NCI-H2107 treated with DMSO at 0.1 percent for 48 hours (cell line): ENCODE measurements around the gene RIMKLA.

ENCODE experiments used
- DNase-seq: peaks from one replicate; lab custom pipeline; 2025; ENCODE audit not compliant: unreplicated experiment; lab: John Stamatoyannopoulos, UW

RIMKLA gene

DNA sequence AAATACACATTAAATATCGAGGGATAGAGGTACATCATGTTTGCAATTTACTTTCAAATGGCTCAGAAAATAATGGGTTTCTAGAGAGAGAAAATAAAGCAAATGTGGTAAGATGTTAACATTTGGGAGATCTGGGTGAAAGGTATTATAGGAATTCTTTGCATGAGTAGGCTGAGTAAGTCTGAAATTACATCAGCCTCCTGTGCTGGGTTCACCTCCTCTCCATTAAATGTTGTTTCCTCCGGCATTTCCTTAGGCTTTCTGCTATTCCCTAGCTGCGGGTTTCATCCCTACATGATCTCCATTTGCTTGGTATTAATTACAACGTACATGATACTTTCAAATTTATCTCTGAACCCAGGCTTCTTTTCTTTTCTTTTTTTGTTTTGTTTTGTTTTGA, 43.6 kb downstream of the RIMKLA start:
- DNase-seq, result no peak

DNA sequence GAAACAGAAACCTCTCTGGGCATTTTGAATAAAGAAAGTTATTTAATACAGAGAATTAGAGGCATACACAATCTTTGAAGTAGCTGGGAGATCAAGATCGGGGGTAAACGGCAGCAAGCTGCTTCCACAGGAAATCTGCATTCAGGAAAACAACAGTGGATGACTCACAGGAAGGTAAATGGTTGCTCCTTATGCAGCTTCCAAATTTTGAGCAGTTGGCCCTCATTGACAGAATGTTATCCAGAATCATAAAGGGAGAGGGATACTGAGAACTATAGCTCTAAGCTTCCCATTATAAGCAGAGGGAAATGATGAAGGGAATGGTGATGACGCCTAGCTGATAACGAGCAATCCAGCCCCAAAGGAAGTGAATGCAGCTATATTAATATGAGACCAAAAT, 46.6 kb downstream of the RIMKLA start:
- DNase-seq, result no peak

GRCh38 chr1:42429603-42430002, 49.0 kb downstream of the RIMKLA start:
- no peak for DNase-seq

DNA sequence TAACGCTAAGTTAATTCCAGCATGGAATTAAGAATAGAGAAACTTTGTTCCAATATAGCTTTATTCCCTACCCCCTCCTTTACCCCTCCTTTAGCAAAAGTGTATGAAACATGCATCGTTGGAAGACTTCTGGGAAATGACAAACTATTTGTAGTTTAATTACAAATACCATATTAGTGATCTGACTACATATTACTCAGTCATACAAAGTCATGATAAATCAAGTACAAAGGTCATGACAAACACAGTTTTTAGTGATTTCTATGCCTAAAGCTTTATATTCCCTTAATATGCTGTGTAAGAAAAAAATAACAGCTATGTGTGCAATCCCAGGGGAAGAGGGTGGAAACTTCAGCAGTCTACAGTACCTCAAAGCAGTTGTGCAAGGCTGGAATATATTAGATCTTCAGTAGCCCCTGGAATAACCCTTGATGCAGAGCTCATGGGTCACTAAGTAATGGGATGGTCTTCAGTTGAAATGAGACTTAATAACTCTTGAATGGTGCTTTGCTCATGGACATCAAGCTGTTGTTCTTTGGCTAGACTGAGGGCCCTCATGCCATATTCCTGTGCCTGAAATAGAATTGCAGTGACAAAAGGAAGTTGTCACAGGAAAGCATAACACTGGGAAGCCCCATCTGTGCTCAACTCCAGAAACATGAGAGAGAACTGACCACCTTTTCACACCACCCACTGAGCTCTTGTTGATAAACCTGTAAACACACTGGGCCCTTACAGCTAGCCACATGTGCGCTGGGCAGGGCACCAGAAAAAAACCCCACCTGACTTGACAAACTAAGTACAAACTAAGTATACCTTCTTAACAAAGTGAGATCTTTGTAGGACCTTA, 49.9 kb downstream of the RIMKLA start:
- no peak for DNase-seq

DNA sequence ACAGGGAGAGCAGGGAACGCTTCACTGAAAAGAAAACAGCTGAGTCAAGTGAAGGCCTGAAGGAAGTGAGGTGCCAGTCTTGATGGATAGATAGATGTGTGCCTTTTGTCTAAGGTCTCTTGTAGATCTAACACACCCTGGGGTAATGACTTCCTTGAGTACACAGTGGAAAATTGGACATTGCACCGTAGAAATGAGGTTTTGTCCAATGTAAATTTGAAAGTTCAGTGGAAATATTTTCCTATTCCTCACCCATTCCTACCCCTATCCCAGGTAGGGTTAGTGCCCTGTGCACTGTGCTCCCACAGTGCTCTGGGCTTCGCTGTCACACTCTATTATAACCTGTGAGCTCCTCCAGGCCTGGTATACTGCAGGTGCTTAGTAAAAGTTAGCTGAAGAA, 50.9 kb downstream of the RIMKLA start:
- DNase-seq, result no peak

DNA sequence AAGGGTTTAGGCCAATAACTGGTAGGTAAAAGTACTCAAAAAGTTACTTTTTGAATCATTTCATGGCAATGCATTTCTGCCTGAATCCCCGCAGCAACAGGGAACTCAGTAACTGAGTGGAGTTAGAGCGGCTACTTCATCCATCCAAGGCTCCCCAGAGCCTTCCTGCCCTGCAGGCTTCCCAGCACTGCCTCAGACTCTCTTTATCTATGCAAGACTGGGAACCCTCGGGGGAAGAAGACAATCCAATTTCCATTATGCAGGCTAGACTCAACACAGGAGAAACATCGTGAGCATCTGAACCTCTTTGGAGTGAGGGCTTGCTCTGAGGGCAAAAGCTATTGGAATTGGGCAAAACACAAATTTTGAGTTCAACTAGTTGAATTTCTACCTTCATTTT, 52.1 kb downstream of the RIMKLA start:
- no peak for DNase-seq

- DNase-seq, result no peak
These were observed 52.8 kb downstream of the RIMKLA start for GRCh38 chr1:42433369-42433768.

- no peak for DNase-seq
These were observed 53.7 kb downstream of the RIMKLA start for GRCh38 chr1:42434340-42434739.

DNA sequence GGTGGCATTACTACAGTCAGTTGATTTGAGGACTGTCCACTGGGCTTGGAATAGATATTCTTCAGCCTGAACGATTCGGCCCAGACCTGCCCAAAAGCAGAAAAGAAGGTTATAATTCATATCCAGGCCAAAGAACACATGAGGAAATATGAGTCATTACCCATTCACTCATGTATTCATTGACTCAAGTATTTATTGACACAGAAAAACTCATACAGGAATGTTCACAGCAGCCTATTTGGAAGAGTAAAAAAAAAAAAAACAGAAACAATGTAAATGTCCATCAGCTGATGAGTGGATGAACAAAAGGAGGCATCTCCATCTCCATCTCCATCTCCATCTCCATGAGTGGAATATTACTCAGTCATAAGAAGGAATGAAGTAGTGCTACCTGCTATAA, 59.3 kb downstream of the RIMKLA start:
- no peak for DNase-seq

- DNase-seq, result no peak
These were observed 62.1 kb downstream of the RIMKLA start for GRCh38 chr1:42442662-42443061.

DNA sequence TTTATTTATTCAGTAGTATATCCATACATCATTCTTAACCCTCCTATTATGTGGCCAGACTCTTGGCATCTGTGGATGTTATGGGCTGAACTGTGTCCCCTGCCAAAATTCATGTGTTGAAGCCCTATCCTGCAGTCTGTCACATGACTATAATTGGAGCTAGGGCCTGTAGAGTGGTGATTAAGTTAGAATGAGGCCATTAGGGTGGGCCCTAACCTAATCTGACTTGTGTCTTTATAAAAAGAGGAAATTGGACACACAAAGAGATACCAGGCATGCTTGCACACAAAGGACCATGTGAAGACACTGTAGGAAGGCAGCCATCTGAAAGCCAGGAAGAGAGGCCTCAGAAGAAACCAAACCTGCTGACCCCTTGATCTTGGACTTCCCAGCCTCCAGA, 68.7 kb downstream of the RIMKLA start:
- DNase-seq, result no peak

DNA sequence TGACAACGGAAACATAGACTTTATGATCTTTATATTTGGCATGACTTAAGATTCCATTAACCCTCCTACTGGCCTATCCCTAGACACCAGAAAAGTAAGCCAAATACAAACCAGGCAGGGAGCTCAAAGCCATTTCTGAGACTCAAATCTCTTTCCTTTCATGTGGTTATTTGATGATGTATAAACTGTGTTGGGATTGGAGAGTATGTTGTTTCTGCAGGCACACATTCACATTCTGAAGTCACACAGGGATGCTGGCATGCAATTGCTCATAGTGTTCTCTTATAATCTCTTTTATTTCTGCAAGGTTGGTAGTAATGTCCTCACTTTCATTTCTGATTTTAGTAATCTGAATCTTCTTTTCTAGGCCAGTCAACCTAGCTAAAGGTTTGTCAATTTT, 69.5 kb downstream of the RIMKLA start:
- no peak for DNase-seq

- DNase-seq, result no peak
These were observed 72.8 kb downstream of the RIMKLA start for GRCh38 chr1:42453386-42453785.

- no peak for DNase-seq
These were observed 73.8 kb downstream of the RIMKLA start for GRCh38 chr1:42454403-42454802.

- peak; percentile 92 for DNase-seq
These were observed 75.6 kb downstream of the RIMKLA start, which contains the start of the genes PPCS and ZMYND12 for GRCh38 chr1:42456010-42456753. TSS of gene PPCS (plus strand) at chr1:42456543. CDS start at chr1:42456566, 23 bp downstream. TSS of gene ZMYND12 (minus strand) at chr1:42456022. CDS start at chr1:42455997, 25 bp downstream.

GRCh38 chr1:42456754-42457089, 76.1 kb downstream of the RIMKLA start:
- peak; percentile 44 for DNase-seq

- no peak for DNase-seq
These were observed 80.6 kb downstream of the RIMKLA start for GRCh38 chr1:42461196-42461595.

DNA sequence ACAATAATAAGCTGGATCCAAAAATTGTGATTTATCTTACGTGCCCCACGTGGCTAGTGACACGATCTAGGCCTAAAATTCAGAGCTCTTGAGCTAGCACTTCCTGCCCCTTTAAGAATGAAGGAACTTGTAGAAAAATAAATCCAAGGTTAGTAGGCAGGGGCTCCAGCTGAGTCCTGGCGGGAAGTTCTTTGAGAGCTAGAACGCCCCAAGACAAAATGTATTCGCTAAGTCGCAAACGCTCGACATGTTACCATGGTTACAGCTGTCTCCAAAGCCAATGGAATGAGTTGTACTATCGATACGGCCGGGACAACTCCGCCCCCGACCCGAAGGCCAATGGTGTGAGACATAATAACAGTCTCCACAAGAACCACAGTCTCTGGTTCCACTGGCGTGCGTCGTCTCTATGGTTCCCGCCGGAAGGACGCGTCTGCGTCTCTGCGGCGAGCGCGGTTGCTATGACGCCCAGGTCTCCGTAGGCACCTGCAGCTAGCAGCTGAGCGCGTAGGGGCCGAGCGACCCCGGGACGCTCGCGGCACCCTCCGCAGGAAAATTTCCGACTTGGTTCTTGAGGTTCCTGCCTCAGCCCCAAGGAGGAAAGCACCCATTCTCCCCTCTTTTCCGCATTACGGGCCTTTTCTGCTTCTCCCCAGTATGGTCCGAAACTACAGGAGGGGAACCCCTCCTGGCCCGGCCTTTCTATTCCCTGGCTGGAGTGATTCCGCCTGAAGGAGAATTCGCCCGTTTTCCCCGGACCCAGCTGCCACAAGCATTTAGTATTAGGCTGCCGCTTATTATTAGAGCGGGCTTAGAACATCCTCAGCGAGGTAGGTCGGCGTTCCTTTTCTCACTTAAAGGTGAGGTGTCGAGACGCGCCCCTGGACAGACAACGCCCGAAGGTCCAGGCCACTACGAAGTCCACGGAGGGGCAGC, 82.5 kb downstream of the RIMKLA start, which contains the start of gene CCDC30:
CCDC30 (plus strand) TSS at position 459 of the 936 bp plus-strand sequence. CDS start 17,266 bp downstream, outside the sequence.
- peak; percentile 99 for DNase-seq

- DNase-seq, result no peak
These were observed 83.3 kb downstream of the RIMKLA start for GRCh38 chr1:42463921-42464320.

- DNase-seq, result no peak
These were observed 85.4 kb downstream of the RIMKLA start for GRCh38 chr1:42466030-42466429.

DNA sequence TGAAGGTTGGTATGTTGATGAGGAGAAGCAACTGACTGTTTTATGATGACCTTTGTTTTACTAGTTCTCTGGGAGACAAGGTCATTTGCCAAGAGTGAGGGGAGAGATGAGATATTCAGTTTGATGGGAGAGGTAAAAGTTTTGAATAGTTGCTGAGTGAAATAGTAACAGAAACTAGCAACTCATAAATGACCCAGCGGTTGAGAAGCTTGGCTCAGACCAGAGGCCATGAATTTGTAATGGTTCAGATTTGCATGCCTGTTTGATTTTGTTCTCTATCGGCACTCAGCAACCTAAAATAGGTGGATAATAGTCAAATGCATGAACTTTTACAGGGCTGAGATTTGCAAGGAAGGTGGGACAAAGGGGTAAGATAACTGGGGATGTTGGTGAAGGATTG, 89.1 kb downstream of the RIMKLA start:
- DNase-seq, result no peak
